HG03460 (cell line): ENCODE results near the gene ANKK1.

Experiments used
- ATAC-seq: cut with Tn5 transposase; IDR thresholded peaks from one replicate; pipeline ENCODE4 v1.9.1; 2021; ENCODE audit not compliant: unreplicated experiment

Gene ANKK1, protein sequence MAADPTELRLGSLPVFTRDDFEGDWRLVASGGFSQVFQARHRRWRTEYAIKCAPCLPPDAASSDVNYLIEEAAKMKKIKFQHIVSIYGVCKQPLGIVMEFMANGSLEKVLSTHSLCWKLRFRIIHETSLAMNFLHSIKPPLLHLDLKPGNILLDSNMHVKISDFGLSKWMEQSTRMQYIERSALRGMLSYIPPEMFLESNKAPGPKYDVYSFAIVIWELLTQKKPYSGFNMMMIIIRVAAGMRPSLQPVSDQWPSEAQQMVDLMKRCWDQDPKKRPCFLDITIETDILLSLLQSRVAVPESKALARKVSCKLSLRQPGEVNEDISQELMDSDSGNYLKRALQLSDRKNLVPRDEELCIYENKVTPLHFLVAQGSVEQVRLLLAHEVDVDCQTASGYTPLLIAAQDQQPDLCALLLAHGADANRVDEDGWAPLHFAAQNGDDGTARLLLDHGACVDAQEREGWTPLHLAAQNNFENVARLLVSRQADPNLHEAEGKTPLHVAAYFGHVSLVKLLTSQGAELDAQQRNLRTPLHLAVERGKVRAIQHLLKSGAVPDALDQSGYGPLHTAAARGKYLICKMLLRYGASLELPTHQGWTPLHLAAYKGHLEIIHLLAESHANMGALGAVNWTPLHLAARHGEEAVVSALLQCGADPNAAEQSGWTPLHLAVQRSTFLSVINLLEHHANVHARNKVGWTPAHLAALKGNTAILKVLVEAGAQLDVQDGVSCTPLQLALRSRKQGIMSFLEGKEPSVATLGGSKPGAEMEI

DNA sequence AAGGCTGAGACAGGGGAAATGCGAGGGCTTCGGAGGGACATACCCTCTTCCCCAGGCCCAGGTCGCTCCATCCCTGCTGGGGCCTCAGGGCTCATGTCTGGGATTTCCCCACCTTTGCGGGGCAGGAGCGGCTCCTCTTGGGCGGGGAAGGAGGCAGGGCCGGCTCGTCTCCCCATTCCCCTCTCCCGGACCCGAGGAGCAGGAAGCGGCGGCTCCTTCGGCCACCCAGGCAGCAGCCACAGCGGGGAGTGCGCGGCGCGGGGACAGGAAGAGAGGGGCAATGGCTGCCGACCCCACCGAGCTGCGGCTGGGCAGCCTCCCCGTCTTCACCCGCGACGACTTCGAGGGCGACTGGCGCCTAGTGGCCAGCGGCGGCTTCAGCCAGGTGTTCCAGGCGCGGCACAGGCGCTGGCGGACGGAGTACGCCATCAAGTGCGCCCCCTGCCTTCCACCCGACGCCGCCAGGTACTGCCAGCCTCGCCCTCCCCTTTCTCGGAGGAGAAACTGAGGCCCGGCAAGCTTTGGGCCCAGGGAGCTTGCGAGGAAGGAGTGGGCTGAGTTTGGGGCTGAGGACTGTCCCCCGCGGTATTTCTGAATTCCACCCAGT is at the start of gene ANKK1:
ANKK1 (plus strand) TSS at position 175 of the 607 bp plus-strand sequence; CDS start at position 281, 106 bp downstream.
- ATAC-seq = no peak

DNA sequence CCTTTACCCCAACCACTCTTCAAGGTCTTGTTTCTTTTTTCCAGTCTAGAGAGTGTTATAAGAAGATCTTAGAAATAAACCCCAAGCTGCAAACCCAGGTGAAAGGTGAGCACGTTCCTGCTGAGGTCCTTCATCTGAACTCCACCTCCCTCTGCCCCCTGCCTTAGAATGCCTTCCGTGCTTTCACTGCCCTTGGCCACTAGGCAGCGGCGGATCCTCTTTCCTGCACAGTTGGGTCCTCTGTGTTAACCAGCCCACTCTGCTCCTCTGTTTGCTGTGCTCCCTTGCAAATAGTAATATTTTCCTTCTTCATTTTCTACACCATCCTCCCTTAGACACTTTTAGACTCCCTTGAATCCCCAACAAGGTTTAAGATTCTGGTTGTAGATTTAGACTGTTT is 48.8 kb upstream of the ANKK1 start:
- ATAC-seq = no peak

DNA sequence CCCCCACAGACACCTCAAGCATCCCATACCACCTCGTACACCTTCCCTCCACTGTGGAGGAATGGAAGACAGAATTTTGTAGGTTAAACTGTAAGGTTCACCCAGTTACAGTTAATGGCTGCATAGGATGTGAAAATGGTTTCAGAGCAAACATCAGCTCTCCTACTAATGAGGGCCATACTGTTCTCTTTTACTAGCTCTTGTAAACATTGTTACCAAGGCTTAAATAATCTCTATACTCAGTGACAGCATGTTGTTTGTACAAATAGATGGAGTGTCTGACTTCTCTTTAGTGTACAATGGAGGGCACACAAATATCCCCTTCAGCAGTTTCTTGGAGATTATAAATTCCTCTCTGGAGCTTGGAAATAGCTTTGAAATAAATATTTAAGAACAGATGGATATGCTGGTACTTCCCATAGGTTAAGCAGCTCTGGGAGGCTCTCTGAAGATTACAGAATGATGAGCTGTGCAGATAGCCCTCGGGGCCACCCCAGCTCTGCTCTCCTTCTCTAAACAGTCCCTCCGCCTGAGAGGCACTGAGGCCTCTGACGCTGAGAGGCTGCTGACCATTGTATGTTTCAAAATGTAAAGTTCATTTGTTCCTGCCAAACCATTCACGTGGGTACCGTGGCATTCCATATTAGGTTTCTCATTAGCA is 47.5 kb upstream of the ANKK1 start:
- no peak for ATAC-seq

DNA sequence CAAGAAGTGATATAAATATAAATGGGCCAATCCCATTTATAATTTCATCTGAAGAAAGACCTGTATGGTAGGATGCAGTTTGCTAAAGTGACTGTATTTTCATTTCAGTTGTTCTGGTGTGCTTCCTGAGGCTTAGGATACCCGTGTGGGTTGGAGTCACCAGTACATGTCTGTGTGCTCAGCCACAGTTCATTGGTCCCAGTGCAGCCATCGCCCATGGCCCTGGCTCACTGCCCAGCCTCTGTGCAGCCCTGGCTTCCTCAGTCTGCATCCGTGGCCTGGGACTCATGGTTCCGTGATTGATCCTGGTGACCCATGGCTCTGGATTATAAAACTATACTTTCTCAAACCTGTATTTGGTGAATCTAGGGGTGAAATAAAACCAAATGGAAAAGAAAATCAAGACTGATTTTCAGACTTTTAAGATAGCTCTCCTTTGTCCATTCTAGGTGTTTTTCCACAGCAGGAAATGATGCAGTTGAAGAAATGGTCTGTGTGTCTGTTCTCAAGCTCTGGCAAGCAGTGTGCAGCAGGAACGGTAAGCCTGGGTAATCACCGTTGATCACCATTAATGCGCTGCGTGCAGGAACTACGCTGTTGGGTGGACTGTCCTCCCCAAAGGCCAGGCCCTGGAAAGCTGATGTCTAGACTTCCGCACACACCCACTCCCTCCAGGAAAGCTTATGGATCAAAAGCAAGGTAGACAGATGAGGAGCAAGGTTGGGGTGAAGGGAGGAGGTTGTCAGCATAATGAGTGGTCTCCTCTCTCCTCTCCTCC is 46.0 kb upstream of the ANKK1 start:
- no peak for ATAC-seq

DNA sequence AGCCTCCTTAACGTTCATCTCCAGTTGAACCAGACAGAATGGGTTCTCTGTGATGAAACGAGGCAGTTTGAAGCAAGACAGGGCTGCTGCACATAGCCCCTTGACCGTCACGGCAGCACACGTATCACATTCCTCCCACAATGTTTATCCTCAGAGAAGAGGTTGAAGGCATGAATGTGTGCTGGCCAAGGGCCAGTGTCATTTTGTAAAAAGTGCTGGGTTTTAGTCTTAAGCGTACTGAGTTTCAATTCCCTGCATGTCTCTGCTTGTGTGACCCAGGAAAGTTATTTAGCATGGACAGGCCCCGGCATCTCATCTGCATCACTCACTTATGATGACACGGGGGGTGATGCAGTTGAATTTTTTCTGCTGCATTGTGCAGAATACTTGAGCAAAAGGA is 41.6 kb upstream of the ANKK1 start:
- ATAC-seq = no peak

DNA sequence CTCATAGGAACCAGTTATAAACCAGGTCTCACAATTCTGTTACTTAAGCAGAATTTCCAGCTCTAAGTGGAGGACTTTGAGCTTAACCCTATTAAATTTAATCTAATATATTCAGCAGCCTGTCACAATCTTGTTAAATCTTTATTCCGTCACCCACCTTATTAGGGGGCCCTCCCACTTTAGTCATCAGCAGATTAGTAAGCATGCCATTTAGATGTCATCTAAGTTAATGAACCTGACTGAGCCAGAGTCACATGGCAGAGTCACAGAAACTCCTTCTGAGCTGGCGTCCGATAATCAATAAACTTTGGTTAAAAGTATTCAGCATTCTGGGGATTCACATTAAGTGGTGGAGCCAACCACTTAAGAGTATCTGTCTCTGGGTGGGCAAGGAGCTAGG is 38.1 kb upstream of the ANKK1 start:
- ATAC-seq = no peak

DNA sequence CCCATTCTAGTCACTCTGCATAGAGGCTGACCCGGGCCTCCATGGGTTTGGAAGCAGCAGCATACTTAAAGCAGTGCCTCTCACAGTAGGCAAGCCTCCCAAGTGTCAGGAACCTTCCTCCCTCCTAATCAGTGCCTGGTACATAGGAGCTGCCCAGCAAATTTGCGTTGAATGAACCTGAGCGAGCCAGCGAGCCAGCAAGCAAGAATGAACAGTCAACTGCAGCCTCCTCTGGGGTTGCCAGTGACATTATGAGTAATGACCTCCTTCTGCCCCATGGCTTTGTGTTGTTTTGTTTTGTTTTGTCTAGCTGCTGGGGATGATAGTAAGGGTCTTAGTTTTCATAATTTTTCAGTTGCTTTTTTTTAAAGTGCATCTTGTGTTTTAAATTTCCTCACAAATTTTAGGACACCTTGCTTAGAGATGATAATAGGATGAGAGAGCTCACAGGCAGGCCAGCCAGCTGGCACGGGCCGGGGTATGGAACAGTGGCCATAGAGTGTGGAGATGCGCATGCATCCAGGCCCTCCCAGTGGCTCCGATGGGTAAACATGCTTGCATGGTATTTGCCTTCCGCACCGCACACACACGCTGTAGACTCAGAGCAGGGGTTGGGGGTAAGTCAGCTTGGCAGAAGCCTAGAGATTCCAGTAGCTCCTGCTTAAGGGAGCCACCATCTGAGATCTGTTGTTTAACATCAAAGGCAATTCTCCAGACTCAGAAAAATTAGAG is 37.1 kb upstream of the ANKK1 start:
- no peak for ATAC-seq

DNA sequence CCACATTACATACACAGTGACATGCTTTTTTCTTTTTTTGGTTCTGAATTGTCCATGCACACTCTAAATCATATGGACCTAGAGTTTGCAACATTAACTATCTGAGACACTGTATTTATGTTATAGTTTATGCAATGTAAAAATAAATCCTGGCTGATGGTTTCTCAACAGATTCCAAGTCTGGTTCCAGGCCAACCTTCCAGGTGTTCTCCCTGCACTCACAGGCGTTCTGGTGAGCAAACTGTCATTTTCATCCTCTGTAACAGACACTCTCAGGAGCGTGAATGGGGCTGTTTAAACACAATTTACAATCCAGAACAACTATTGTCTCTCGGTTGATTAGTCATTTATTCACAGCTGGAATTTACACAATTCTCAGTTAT is 36.5 kb upstream of the ANKK1 start:
- ATAC-seq = no peak

DNA sequence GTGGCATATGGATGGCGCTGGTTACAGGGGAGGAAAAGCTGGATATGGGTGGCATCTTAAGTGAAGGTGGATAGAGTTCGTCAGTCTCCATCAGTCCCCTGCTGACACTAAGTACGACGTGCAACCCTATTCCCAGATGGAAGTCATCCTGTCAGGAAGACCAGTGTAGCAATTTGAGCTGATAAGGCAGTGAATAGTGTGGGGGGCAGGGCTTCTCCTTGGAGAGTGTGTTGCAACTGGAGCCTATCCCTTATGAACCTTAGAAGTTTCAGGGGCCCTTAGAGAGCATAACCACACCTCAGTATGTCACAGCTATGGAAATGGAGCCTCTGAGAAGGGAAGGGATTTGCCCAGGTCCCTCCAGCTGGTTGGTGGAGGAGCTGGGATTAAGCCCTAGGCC is 36.1 kb upstream of the ANKK1 start:
- no peak for ATAC-seq

DNA sequence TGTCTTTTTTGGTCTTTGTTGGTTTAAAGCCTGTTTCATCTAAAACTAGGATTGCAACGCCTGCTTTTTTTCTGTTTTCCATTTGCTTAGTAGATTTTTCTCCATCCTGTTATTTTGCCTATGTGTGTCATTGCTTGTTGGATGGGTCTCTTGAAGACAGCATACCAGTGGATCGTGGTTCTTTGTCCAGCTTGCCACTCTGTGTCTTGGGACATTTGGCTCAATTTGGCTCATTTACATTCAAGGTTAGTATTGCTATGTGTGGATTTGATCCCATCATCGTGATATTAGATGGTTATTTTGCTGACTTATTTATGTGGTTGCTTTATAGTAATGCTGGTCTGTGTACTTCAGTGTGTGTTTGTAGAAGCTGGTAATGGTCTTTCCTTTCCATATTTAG is 31.4 kb upstream of the ANKK1 start:
- ATAC-seq = no peak

DNA sequence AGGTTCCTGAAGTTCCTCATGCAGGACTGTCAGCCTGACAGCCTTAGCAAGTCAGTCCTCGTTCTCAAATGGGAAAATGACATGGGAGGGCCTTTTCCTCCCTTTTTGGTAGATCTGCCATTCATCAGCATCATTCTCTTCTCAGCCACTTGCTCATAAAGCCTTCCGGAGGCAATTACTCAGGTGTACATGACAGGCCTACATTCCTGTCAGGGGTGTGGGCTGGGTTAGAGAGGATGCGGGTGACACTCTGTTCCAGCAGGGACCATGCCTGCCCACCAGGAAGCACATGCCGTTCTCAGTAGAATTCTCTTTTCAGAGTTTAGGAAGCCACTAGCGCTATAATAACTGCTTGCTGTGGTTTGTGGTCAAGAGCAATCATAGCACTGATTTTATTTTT is 24.2 kb upstream of the ANKK1 start:
- ATAC-seq = no peak

DNA sequence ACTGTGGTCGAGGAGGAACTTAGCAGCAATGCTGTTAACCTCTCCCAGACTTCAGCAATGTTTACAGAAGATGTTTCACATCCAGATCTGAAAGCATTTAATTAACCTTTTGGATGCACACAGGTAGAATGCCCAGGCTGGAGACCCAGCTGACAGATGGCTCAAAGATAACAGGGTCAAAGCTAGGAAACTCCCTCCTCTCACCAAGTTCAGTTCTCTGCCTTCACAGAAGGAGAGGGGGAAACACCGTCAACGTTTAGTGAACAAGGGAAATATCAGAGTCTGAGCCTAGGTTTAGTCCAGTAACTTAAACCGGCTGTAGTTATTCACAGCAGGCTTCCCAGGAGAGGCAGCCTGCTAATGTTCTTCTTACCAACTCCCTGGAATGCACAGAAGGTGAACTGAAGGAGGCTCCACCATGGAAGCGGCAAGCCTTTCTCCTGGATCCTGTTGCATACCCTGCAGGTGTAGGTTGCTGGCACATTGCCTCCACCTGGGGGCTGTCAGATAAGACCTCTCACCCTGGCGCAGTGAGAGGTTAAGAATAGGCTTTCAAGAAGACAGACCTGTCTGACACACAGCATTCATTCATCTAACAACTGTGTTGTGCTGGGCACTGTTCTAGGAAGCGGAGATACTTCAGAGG is 23.5 kb upstream of the ANKK1 start:
- no peak for ATAC-seq

DNA sequence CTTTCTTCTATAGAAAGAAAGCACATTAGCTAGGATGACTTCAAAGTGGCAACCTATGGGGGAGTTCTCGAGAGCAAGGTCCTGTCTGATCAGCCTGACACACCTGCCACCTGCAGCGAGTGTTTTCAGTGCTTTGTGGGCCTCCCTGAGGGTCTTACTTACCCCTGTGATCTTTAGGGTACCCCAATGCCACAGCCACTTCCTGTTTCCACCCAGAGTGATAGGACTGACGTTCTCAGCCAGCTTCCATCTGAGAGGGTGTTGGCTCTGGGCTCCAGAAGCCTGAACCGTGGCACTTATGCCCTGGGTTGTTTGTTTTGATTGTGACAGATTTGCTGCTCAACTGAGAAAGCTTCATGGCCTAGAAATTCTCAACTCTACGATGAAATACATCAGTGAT is 21.7 kb upstream of the ANKK1 start:
- ATAC-seq = no peak

DNA sequence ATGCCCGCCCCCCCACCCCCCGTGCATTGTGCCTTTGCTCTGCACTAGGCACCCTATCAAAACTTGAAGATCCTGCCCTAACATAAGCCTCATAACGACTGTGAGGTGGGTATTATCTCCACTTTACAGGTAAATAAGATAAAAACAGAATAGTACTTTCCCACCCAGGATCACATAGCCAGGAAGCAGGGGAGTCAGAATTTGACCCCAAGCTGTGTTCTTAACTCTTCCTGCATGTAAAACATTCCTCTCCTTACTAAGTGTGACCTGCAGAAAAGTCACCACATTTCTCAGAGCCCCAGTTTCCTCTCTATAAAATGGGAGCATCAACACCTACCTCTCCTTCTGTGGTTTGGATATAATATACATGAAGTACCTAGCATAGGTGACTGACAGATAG is 18.2 kb upstream of the ANKK1 start:
- ATAC-seq = no peak

DNA sequence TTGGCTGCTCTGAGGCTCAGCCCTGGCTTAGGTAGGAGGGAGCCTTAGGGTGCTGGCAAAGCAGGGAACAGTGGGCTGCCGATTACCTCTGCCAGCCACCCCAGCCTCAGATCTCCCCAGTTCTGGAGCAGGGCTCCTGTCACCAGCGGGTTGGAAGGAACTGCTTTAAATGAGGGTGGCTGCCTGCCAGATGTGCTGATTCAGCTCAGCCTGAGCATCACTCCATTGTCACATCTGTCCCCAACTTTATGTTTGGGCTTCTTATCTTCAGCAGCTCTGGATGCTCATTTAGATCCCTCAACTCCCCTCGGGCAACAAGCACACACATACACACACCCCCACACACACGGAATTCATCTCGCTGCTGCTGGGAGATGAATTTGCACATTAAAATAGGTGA is 16.9 kb upstream of the ANKK1 start:
- no peak for ATAC-seq

DNA sequence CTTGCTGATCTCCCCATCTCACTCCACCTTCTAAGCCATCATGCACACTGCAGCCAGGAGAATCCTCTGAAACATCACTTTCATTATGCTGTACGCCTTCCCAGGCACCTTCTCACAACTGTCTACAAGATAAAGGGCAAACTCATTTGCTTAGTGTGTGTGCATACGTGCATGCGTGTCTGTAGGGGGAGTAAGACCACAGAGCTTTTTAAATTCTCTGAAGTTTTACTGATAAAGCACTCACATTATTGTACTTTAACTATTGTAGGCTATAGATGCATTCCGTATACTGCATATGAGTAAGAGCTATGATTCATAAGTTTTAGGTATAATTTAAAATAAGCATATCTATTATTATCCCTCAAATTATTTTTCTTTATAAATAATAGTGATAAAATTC is 15.3 kb upstream of the ANKK1 start:
- ATAC-seq = no peak

DNA sequence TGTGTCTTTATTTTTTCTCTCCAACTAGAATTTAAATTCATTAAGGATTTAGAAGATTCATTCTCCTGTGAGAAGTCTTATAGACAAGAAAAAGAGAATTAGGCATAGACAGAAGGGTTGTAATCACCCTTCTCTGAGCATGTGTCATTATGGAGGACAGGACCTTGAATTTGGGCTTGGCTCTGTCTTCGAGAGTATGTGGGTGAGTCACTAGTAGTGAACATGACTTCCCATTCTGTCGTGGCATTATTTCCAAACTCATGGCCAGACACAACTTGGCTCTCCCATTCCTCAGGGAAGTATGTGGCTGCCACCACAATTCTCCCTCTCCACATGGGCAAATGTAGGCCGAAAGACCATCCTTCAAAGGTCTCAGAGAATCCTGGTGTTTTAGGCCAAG is 14.3 kb upstream of the ANKK1 start:
- ATAC-seq = no peak

DNA sequence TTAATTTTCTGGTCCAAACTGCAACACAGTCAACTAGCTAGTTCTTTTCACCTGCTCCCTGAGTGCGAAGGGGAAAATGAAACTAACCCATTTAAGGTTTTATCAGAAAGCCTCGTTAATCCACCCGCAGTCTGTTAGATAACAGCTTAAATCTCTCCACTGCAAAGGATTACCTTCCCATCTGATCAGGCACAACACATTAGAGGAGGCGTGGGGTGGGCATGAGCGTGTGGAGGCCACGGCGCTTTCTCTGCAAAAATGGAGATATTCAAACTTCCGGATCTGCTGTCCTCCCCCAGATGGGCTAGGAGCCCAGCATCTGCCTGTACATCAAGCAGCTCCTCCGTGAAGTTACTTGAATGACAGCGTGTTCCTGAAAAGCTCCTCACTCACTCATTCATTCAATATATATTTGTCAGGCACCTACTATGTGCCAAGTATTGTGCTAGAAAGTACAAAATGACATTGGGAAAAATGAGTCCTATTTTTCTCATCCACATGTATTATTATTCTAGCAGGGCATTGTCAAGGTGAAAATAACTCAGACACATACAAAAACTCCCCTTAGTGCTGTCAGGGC is 13.5 kb upstream of the ANKK1 start:
- ATAC-seq = no peak

DNA sequence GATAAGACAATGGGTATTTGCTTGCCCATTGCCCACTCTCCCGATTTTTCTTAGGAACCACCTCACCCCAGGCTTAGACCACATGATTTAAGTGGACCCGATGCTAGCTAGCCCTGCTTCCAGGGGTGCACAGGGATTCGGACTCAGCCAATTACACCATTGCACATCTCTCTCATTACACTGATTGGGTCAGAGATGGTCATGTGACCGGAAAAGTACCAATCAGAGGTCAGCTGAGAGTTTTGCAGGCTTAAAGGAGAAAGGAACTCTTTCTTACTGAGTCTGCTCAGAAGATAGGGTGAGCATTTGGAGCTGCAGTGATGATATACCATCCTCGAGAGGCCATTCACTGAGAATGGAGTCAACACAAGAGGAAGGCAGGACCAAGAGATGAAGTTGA is 12.2 kb upstream of the ANKK1 start:
- no peak for ATAC-seq
